LNCaP clone FGC (cell line): ENCODE measurements around the gene AQP12B.

Experiments
- DNase-seq: peaks from one replicate; pipeline ENCODE4 v3.0.0-alpha.2; 2011; ENCODE audit warnings: low read depth
- H3K4me3 ChIP-seq: 2 replicates; pipeline ENCODE4 v1.5.1; 2011; ENCODE audit warnings: mild to moderate bottlenecking, low read depth, low read length, control low read depth
- CTCF ChIP-seq: IDR thresholded peaks from 2 replicates; pipeline ENCODE4 v1.5.1; 2012; ENCODE audit warnings: mild to moderate bottlenecking; ENCODE audit not compliant: control insufficient read depth, insufficient read depth; ENCODE audit errors: extremely low read depth

The AQP12B gene

GRCh38 chr2:240711701-240712100, 29.0 kb upstream of the AQP12B start:
- no peak for TF ChIP-seq CTCF
- DNase-seq: no peak
- no peak overlapping the region for H3K4me3 ChIP-seq

- H3K4me3 ChIP-seq: no peak overlapping the region
- no peak for DNase-seq
- TF ChIP-seq CTCF: no peak
These were observed 28.6 kb upstream of the AQP12B start for GRCh38 chr2:240711296-240711695.

- no peak for TF ChIP-seq CTCF
- no peak overlapping the region for H3K4me3 ChIP-seq
- DNase-seq: no peak
These were observed 25.8 kb upstream of the AQP12B start for GRCh38 chr2:240708457-240708856.

GRCh38 chr2:240707821-240708220, 25.1 kb upstream of the AQP12B start:
- TF ChIP-seq CTCF: no peak

GRCh38 chr2:240707043-240707756, 24.5 kb upstream of the AQP12B start:
- DNase-seq: no peak
- no peak overlapping the region for H3K4me3 ChIP-seq
- TF ChIP-seq CTCF: no peak

More at GRCh38 chr2:240707821-240708220, 25.1 kb upstream of the AQP12B start:
- no peak for DNase-seq
- H3K4me3 ChIP-seq: no peak overlapping the region

GRCh38 chr2:240705204-240705791, 22.6 kb upstream of the AQP12B start:
- no peak for TF ChIP-seq CTCF
- H3K4me3 ChIP-seq: no peak overlapping the region
- no peak for DNase-seq

- no peak for TF ChIP-seq CTCF
- no peak for DNase-seq
- no peak overlapping the region for H3K4me3 ChIP-seq
These were observed 22.0 kb upstream of the AQP12B start for GRCh38 chr2:240704651-240705050.
